IMR-90 (cell line): ENCODE data around the gene NNT. TPM values are rescaled to one million over a fixed set of nuclear protein-coding genes. Genes with fewer than 3 reads are reported as not detected.

Experiments
- ATAC-seq: fragments of 200-7000 bp; cut with Tn5 transposase; 2 replicates; pipeline ENCODE4 v1.9.1; 2020; ENCODE audit warnings: low read depth, mild to moderate bottlenecking, moderate library complexity
- BruUV-seq: library from RNA; stranded (reverse); fragments of 400-500 nt; replicated peaks from 2 replicates; lab custom pipeline; 2021; lab: Mats Ljungman, UMichigan
- CTCF ChIA-PET: fragments of 300-600 bp; formaldehyde crosslinking; extraction: SDS; loops from one replicate; lab custom pipeline; 2021; ENCODE audit warnings: antibody characterized with exemption; lab: Yijun Ruan, JAX
- POLR2A ChIA-PET: fragments of 300-600 bp; sonication (Branson Sonifier 250); formaldehyde crosslinking; loops from one replicate; lab custom pipeline; 2022; ENCODE audit warnings: antibody characterized with exemption; ENCODE audit not compliant: unreplicated experiment; lab: Charles Lee
- DNase-seq: peaks from one replicate; pipeline ENCODE4 v3.0.0; 2013
- H2AFZ ChIP-seq: replicated peaks from 2 replicates; pipeline ENCODE3; 2013; ENCODE audit warnings: low read length, mild to moderate bottlenecking; ENCODE audit not compliant: poor library complexity
- H2AK5ac ChIP-seq: 2 replicates; pipeline ENCODE4 v1.6.1; 2013; ENCODE audit warnings: low read depth, low read length, inconsistent platforms
- H2AK9ac ChIP-seq: replicated peaks from 2 replicates; pipeline ENCODE3; 2013; ENCODE audit warnings: mild to moderate bottlenecking, low read depth, low read length, moderate library complexity; ENCODE audit not compliant: poor library complexity
- H2BK120ac ChIP-seq: 2 replicates; pipeline ENCODE4 v1.6.1; 2013; ENCODE audit warnings: low read depth, low read length, inconsistent platforms
- H2BK15ac ChIP-seq: 3 replicates; pipeline ENCODE4 v1.6.1; 2013; ENCODE audit warnings: low read depth, low read length, inconsistent platforms
- H2BK20ac ChIP-seq: 2 replicates; pipeline ENCODE4 v1.6.1; 2013; ENCODE audit warnings: low read depth, mild to moderate bottlenecking, inconsistent platforms, low read length, moderate library complexity
- H2BK5ac ChIP-seq: 2 replicates; pipeline ENCODE4 v1.6.1; 2013; ENCODE audit warnings: mild to moderate bottlenecking, low read depth, low read length, inconsistent platforms; ENCODE audit not compliant: poor library complexity, severe bottlenecking
- H3K14ac ChIP-seq: replicated peaks from 2 replicates; pipeline ENCODE4 v1.6.1; 2013; ENCODE audit warnings: low read depth, low read length, inconsistent platforms
- H3K18ac ChIP-seq: 2 replicates; pipeline ENCODE4 v1.6.1; 2013; ENCODE audit warnings: low read depth, low read length, control low read depth
- H3K23ac ChIP-seq: 2 replicates; pipeline ENCODE4 v1.6.1; 2013; ENCODE audit warnings: low read depth, low read length, inconsistent platforms
- H3K27ac ChIP-seq: 2 replicates; pipeline ENCODE4 v1.5.1; 2013; ENCODE audit warnings: mild to moderate bottlenecking, control low read depth, low read length; ENCODE audit not compliant: insufficient read depth
- H3K27me3 ChIP-seq: 2 replicates; pipeline ENCODE4 v1.6.1; 2013; ENCODE audit warnings: low read length; ENCODE audit not compliant: control insufficient read depth, insufficient read depth
- H3K36me3 ChIP-seq: 2 replicates; pipeline ENCODE4 v1.6.1; 2013; ENCODE audit warnings: low read length, mixed read lengths; ENCODE audit not compliant: control insufficient read depth, insufficient read depth
- H3K4ac ChIP-seq: 2 replicates; pipeline ENCODE4 v1.6.1; 2013; ENCODE audit warnings: low read depth, low read length, inconsistent platforms
- H3K4me1 ChIP-seq: 2 replicates; pipeline ENCODE4 v1.6.1; 2013; ENCODE audit warnings: low read length, mixed read lengths; ENCODE audit not compliant: control insufficient read depth, insufficient read depth
- H3K4me2 ChIP-seq: 2 replicates; pipeline ENCODE4 v1.6.1; 2013; ENCODE audit warnings: low read depth, mild to moderate bottlenecking, control low read depth, low read length, moderate library complexity
- H3K4me3 ChIP-seq: 2 replicates; pipeline ENCODE4 v1.5.1; 2013; ENCODE audit warnings: low read depth, mild to moderate bottlenecking, control low read depth, low read length, moderate library complexity; ENCODE audit not compliant: insufficient read depth
- H3K56ac ChIP-seq: 2 replicates; pipeline ENCODE4 v1.6.1; 2013; ENCODE audit warnings: low read length, inconsistent platforms; ENCODE audit not compliant: insufficient read depth; ENCODE audit errors: extremely low read depth
- H3K79me1 ChIP-seq, 2 experiments: 2 replicates each; pipeline ENCODE4 v1.6.1; 2013; ENCODE audit warnings: low read length in 2 of 2, inconsistent platforms in 1 of 2, low read depth in 1 of 2
- H3K9ac ChIP-seq: 2 replicates; pipeline ENCODE4 v1.6.1; 2013; ENCODE audit warnings: low read depth, low read length, control low read depth
- H3K9me1 ChIP-seq: 2 replicates; pipeline ENCODE4 v1.6.1; 2013; ENCODE audit warnings: low read length, inconsistent platforms; ENCODE audit not compliant: insufficient read depth
- H3K9me3 ChIP-seq: 2 replicates; pipeline ENCODE4 v1.6.1; 2013; ENCODE audit warnings: low read length; ENCODE audit not compliant: control insufficient read depth, insufficient read depth
- H4K20me1 ChIP-seq: 2 replicates; pipeline ENCODE4 v1.6.1; 2013; ENCODE audit warnings: low read length, inconsistent platforms; ENCODE audit not compliant: insufficient read depth
- H4K5ac ChIP-seq: 2 replicates; pipeline ENCODE4 v1.6.1; 2013; ENCODE audit warnings: mild to moderate bottlenecking, low read depth, low read length, control low read depth
- H4K8ac ChIP-seq, 2 experiments: 2 replicates each; pipeline ENCODE4 v1.6.1; 2013; ENCODE audit warnings: low read depth in 2 of 2, low read length in 2 of 2, control low read depth in 1 of 2, inconsistent platforms in 1 of 2
- H4K91ac ChIP-seq: 2 replicates; pipeline ENCODE4 v1.6.1; 2013; ENCODE audit warnings: low read depth, low read length, inconsistent platforms; ENCODE audit not compliant: insufficient read depth
- BHLHE40 ChIP-seq: fragments of 150-350 bp; IDR thresholded peaks from 2 replicates; pipeline ENCODE4 v1.6.1; 2016; ENCODE audit warnings: mild to moderate bottlenecking, low read depth, low read length
- CEBPB ChIP-seq: IDR thresholded peaks from 2 replicates; pipeline ENCODE4 v1.6.1; 2012; ENCODE audit warnings: low read depth, low read length, improper control_type of control experiment
- CHD1 ChIP-seq: IDR thresholded peaks from 2 replicates; pipeline ENCODE4 v1.6.1; 2012; ENCODE audit warnings: low read depth, low read length, improper control_type of control experiment
- CTCF ChIP-seq: conservative IDR thresholded peaks from 2 replicates; pipeline ENCODE4 v1.5.1; 2012; ENCODE audit warnings: mild to moderate bottlenecking, low read depth, low read length, improper control_type of control experiment
- ELK1 ChIP-seq: fragments of 150-350 bp; IDR thresholded peaks from 2 replicates; pipeline ENCODE4 v1.6.1; 2016; ENCODE audit warnings: low read depth, mild to moderate bottlenecking, low read length, moderate library complexity, borderline replicate concordance
- FOS ChIP-seq: fragments of 150-350 bp; IDR thresholded peaks from 2 replicates; pipeline ENCODE4 v1.6.1; 2016; ENCODE audit warnings: low read depth, low read length
- MAFK ChIP-seq: IDR thresholded peaks from 2 replicates; pipeline ENCODE4 v1.6.1; 2012; ENCODE audit warnings: low read depth, low read length, improper control_type of control experiment
- MAZ ChIP-seq: IDR thresholded peaks from 2 replicates; pipeline ENCODE4 v1.6.1; 2012; ENCODE audit warnings: low read depth, mild to moderate bottlenecking, low read length, improper control_type of control experiment, moderate library complexity, borderline replicate concordance
- MXI1 ChIP-seq: IDR thresholded peaks from 2 replicates; pipeline ENCODE4 v1.6.1; 2012; ENCODE audit warnings: low read depth, mild to moderate bottlenecking, low read length, moderate library complexity, borderline replicate concordance
- NFE2L2 ChIP-seq: fragments of 150-350 bp; IDR thresholded peaks from 2 replicates; pipeline ENCODE4 v1.6.1; 2016; ENCODE audit warnings: low read depth, mild to moderate bottlenecking, low read length
- POLR2A ChIP-seq: IDR thresholded peaks from 2 replicates; pipeline ENCODE4 v1.6.1; 2012; ENCODE audit warnings: mild to moderate bottlenecking, low read depth, low read length
- RAD21 ChIP-seq: IDR thresholded peaks from 2 replicates; pipeline ENCODE4 v1.6.1; 2012; ENCODE audit warnings: low read length, improper control_type of control experiment
- RCOR1 ChIP-seq: IDR thresholded peaks from 2 replicates; pipeline ENCODE4 v1.6.1; 2012; ENCODE audit warnings: mild to moderate bottlenecking, low read length, improper control_type of control experiment; ENCODE audit not compliant: insufficient replicate concordance
- RFX5 ChIP-seq: IDR thresholded peaks from 2 replicates; pipeline ENCODE4 v1.8.0; 2012; ENCODE audit warnings: low read depth, mild to moderate bottlenecking, low read length, moderate library complexity
- SMC3 ChIP-seq: fragments of 150-350 bp; IDR thresholded peaks from 2 replicates; pipeline ENCODE4 v1.6.1; 2016; ENCODE audit warnings: low read depth, mild to moderate bottlenecking, antibody characterized with exemption, low read length, moderate library complexity
- WGBS, 2 experiments: methylation state at CpG; one replicate each; pipeline versions ENCODE4 v1.1.5 to v1.1.7; 2013; ENCODE audit warnings: missing lambda C conversion rate in 2 of 2; ENCODE audit not compliant: insufficient read length in 1 of 2; ENCODE audit errors: extremely low coverage in 2 of 2; 5-methylcytosine and 5-hydroxymethylcytosine counted together
- dilution Hi-C: fragments of 300-500 bp; cut with HindIII; formaldehyde crosslinking; loops from one replicate; pipeline ENCODE4 v1.14.3; 2018; ENCODE audit warnings: low sequenced_read_pairs; ENCODE audit not compliant: unreplicated experiment
- in situ Hi-C: fragments of 300-500 bp; cut with MboI; formaldehyde crosslinking; loops from 3 replicates; pipeline ENCODE4 v1.14.3; 2019; ENCODE audit warnings: low sequenced_read_pairs, inconsistent platforms, mixed read lengths
- intact Hi-C: fragments of 100-400 bp; cut with micrococcal nuclease; formaldehyde crosslinking; loops from 2 replicates; pipeline ENCODE4 v1.10.0; 2022
- polyA plus RNA-seq, 3 experiments: library from polyadenylated mRNA; depleted of rRNA; stranded (reverse); fragments of >200 nt; gene quantifications; 2 replicates each; pipeline ENCODE4 v1.2.3, GENCODE V29; 2012; ENCODE audit warnings: low replicate concordance in 1 of 3
- total RNA-seq: library from RNA; depleted of rRNA; stranded (reverse); fragments of >200 nt; gene quantifications from 2 replicates; pipeline ENCODE4 v1.2.3, GENCODE V29; 2012
- TF ChIP-seq, protein P1 (sequence below): fragments of 150-350 bp; IDR thresholded peaks from 2 replicates; pipeline ENCODE4 v1.6.1; 2017; ENCODE audit warnings: mild to moderate bottlenecking, antibody characterized with exemption, low read length, low read depth

The NNT gene
- total and polyA plus RNA-seq, 2 of the 4 experiments (the other 2 are of a cell fraction), result 23.1 to 57.2 TPM

DNA sequence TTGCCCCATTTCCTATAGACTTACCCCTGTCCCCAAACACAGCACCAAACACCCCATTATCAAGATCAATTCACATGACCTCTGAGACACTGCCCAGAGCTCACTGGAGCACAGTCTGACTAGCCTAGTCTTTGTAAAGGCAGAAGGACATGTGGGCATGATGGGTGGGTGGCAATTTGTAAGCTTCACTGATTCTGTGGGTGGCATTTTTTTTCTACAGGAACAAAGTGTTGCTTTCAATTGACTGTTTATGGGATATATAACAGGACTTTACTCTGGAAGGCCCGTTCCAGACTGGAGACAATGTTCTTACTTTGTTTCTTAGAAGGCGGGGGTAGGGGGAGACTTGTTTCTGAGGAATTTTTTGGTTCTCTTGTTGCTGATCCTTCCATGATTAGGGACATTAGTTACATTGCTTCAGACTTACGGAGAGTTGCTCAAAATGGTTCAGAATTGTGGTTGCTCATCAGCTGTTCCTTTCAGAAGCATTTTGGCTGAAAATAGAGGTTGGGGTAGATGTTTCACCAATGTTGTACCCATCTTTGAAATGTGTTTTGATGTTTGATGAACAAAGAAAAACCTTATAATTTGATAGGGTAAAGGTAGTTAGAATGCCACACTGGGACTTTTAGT lies 20.2 kb downstream of the NNT start:
- no peak overlapping the region for H4K8ac ChIP-seq
- no peak overlapping the region for H4K5ac ChIP-seq
- no peak overlapping the region for H3K18ac ChIP-seq
- CTCF ChIA-PET, result interaction anchor here (0.7 to 1.0 kb wide), 2 partner anchors 8 to 1174 kb away, joined by 3 read pairs; no protein-coding TSS in a partner anchor
- no peak overlapping the region for H3K4ac ChIP-seq
- H3K36me3 ChIP-seq, result peaks cover 10% of the 10 kb centered on the region
- H2BK5ac ChIP-seq, result no peak overlapping the region
- in situ Hi-C loops (no loop called here), intact Hi-C loops (no loop called here), dilution Hi-C loops (no loop called here)
- H3K4me1 ChIP-seq, result no peaks in the 10 kb centered on the region
- H4K91ac ChIP-seq, result no peak overlapping the region
- H4K20me1 ChIP-seq, result no peaks in the 10 kb centered on the region
- no peak for DNase-seq
- no peak overlapping the region for H3K4me2 ChIP-seq
- no peak for TF ChIP-seq CHD1
- TF ChIP-seq, protein P1, sequence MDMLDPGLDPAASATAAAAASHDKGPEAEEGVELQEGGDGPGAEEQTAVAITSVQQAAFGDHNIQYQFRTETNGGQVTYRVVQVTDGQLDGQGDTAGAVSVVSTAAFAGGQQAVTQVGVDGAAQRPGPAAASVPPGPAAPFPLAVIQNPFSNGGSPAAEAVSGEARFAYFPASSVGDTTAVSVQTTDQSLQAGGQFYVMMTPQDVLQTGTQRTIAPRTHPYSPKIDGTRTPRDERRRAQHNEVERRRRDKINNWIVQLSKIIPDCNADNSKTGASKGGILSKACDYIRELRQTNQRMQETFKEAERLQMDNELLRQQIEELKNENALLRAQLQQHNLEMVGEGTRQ, result no peak
- no peak for TF ChIP-seq MAZ
- no peak for TF ChIP-seq FOS
- TF ChIP-seq MAFK, result no peak
- TF ChIP-seq RAD21, result no peak
- TF ChIP-seq NFE2L2, result no peak
- no peak for TF ChIP-seq RFX5
- no peak for TF ChIP-seq POLR2A
- TF ChIP-seq ELK1, result no peak
- no peak for TF ChIP-seq SMC3
- TF ChIP-seq RCOR1, result no peak
- no peak for TF ChIP-seq MXI1
- no peak for TF ChIP-seq CTCF
- TF ChIP-seq BHLHE40, result no peak
- TF ChIP-seq CEBPB, result no peak
- no peaks in the 10 kb centered on the region for H3K27me3 ChIP-seq
- H3K56ac ChIP-seq, result no peak overlapping the region
- no peak overlapping the region for H2BK20ac ChIP-seq
- H3K9me1 ChIP-seq, result peaks cover 4% of the 10 kb centered on the region; the same call in 1 of the 2 replicates
- no peak overlapping the region for H2AFZ ChIP-seq
- H3K14ac ChIP-seq, result no peak overlapping the region
- no CpG with 5 or more reads among the region's 3 CpGs for WGBS, 2 experiments
- no TSS peak for BruUV-seq
- no peak overlapping the region for H2AK5ac ChIP-seq
- H2BK120ac ChIP-seq, result no peak overlapping the region
- H3K9me3 ChIP-seq, result no peaks in the 10 kb centered on the region
- no peak overlapping the region for H3K23ac ChIP-seq
- H3K79me1 ChIP-seq, result peaks cover 5 to 17% of the 10 kb centered on the region in 2 experiments; a peak in 3 of 4 replicates
- POLR2A ChIA-PET, result no interaction called here
- H2AK9ac ChIP-seq, result no peak overlapping the region
- H3K4me3 ChIP-seq, result no peak overlapping the region
- H3K9ac ChIP-seq, result no peak overlapping the region
- no peak overlapping the region for H3K27ac ChIP-seq
- H2BK15ac ChIP-seq, result no peak overlapping the region
- no peak for ATAC-seq
